HEK293 (cell line): ENCODE data around the gene COL9A1.

ENCODE experiments used
- CTCF ChIA-PET: fragments of 350-600 bp; formaldehyde crosslinking; extraction: SDS; loops from one replicate; lab custom pipeline; 2021; ENCODE audit warnings: antibody characterized with exemption; lab: Yijun Ruan, JAX
- POLR2A ChIA-PET: fragments of 300-600 bp; formaldehyde crosslinking; extraction: SDS; loops from one replicate; lab custom pipeline; 2020; ENCODE audit warnings: antibody characterized with exemption, inconsistent platforms; lab: Yijun Ruan, JAX
- H3K27ac ChIP-seq: fragments of 200-500 bp; sonication (Bioruptor generic); 2 replicates; pipeline ENCODE4 v1.5.1; 2014; ENCODE audit warnings: low read depth, low read length, control low read depth, inconsistent platforms; ENCODE audit errors: extremely low read depth
- H3K36me3 ChIP-seq, 2 experiments: fragments of 200-500 bp in 1 of 2; sonication (Bioruptor generic) in 1 of 2; 1 replicate in 1 of 2; 2 replicates in 1 of 2; pipeline ENCODE4 v1.5.1; 2014 to 2017; ENCODE audit warnings: inconsistent platforms in 2 of 2, low read length in 2 of 2; ENCODE audit not compliant: control insufficient read depth in 2 of 2, insufficient read depth in 1 of 2
- H3K4me1 ChIP-seq: fragments of 200-500 bp; sonication (Bioruptor generic); 2 replicates; pipeline ENCODE4 v1.5.1; 2014; ENCODE audit warnings: mild to moderate bottlenecking, low read length, inconsistent platforms; ENCODE audit not compliant: control insufficient read depth, insufficient read depth
- H3K4me3 ChIP-seq: 2 replicates; pipeline ENCODE4 v1.5.1; 2011; ENCODE audit warnings: low read depth, mild to moderate bottlenecking, control low read depth, low read length, moderate library complexity
- H3K9me3 ChIP-seq: fragments of 200-500 bp; sonication (Bioruptor generic); 2 replicates; pipeline ENCODE4 v1.5.1; 2014; ENCODE audit warnings: low read depth, low read length, inconsistent platforms; ENCODE audit not compliant: control insufficient read depth, insufficient read depth
- BCL11A ChIP-seq: fragments of 450-650 bp; formaldehyde crosslinking; IDR thresholded peaks from 2 replicates; pipeline ENCODE4 v1.5.1; 2016; ENCODE audit warnings: low read depth, missing biosample characterization, missing genetic modification characterization
- CTCF ChIP-seq: fragments of 450-650 bp; formaldehyde crosslinking; IDR thresholded peaks from 2 replicates; pipeline ENCODE4 v1.5.1; 2016; ENCODE audit warnings: missing biosample characterization, missing genetic modification characterization
- GFI1B ChIP-seq: fragments of 450-650 bp; formaldehyde crosslinking; IDR thresholded peaks from 2 replicates; pipeline ENCODE4 v1.5.1; 2016; ENCODE audit warnings: missing biosample characterization, missing genetic modification characterization
- GLI4 ChIP-seq: fragments of 450-650 bp; formaldehyde crosslinking; IDR thresholded peaks from 2 replicates; pipeline ENCODE4 v1.5.1; 2016; ENCODE audit warnings: missing biosample characterization, missing genetic modification characterization
- PRDM1 ChIP-seq: fragments of 450-650 bp; formaldehyde crosslinking; IDR thresholded peaks from 2 replicates; pipeline ENCODE4; 2016; ENCODE audit warnings: missing biosample characterization, missing genetic modification characterization
- SALL2 ChIP-seq: fragments of 450-650 bp; formaldehyde crosslinking; IDR thresholded peaks from 2 replicates; pipeline ENCODE4 v1.5.0; 2017; ENCODE audit warnings: missing biosample characterization, mild to moderate bottlenecking, missing genetic modification characterization, borderline replicate concordance
- ZBTB49 ChIP-seq: fragments of 450-650 bp; formaldehyde crosslinking; IDR thresholded peaks from 2 replicates; pipeline ENCODE4 v1.5.1; 2016; ENCODE audit warnings: missing biosample characterization, missing genetic modification characterization, low read depth
- ZBTB6 ChIP-seq: fragments of 450-650 bp; formaldehyde crosslinking; IDR thresholded peaks from 2 replicates; pipeline ENCODE4 v1.5.1; 2017; ENCODE audit warnings: missing biosample characterization, missing genetic modification characterization
- ZNF10 ChIP-seq: fragments of 450-650 bp; formaldehyde crosslinking; IDR thresholded peaks from 2 replicates; pipeline ENCODE4 v1.5.1; 2017; ENCODE audit warnings: missing biosample characterization, missing genetic modification characterization
- ZNF138 ChIP-seq: fragments of 450-650 bp; formaldehyde crosslinking; IDR thresholded peaks from 2 replicates; pipeline ENCODE4 v1.5.1; 2016; ENCODE audit warnings: missing biosample characterization, missing genetic modification characterization, borderline replicate concordance
- ZNF148 ChIP-seq: fragments of 450-650 bp; formaldehyde crosslinking; IDR thresholded peaks from 2 replicates; pipeline ENCODE4 v1.5.0; 2017; ENCODE audit warnings: missing biosample characterization, missing genetic modification characterization, borderline replicate concordance
- ZNF184 ChIP-seq: fragments of 450-650 bp; IDR thresholded peaks from 2 replicates; pipeline ENCODE4 v1.5.1; 2018; ENCODE audit warnings: missing biosample characterization, mild to moderate bottlenecking, missing genetic modification characterization
- ZNF221 ChIP-seq: fragments of 450-650 bp; formaldehyde crosslinking; IDR thresholded peaks from 2 replicates; pipeline ENCODE4 v1.5.1; 2017; ENCODE audit warnings: missing biosample characterization, missing genetic modification characterization, borderline replicate concordance
- ZNF302 ChIP-seq: fragments of 450-650 bp; formaldehyde crosslinking; IDR thresholded peaks from 2 replicates; pipeline ENCODE4 v1.5.1; 2016; ENCODE audit warnings: missing biosample characterization, missing genetic modification characterization, low read depth
- ZNF341 ChIP-seq: fragments of 450-650 bp; formaldehyde crosslinking; IDR thresholded peaks from 2 replicates; pipeline ENCODE4; 2016; ENCODE audit warnings: low read depth, missing biosample characterization, missing genetic modification characterization
- ZNF423 ChIP-seq: fragments of 450-650 bp; formaldehyde crosslinking; IDR thresholded peaks from 2 replicates; pipeline ENCODE4 v1.5.1; 2016; ENCODE audit warnings: missing biosample characterization, missing genetic modification characterization
- ZNF548 ChIP-seq: fragments of 450-650 bp; formaldehyde crosslinking; IDR thresholded peaks from 2 replicates; pipeline ENCODE4 v1.5.1; 2016; ENCODE audit warnings: missing biosample characterization, missing genetic modification characterization
- ZNF626 ChIP-seq: fragments of 450-650 bp; sonication (Bioruptor Pico); formaldehyde crosslinking; IDR thresholded peaks from 2 replicates; pipeline ENCODE4 v1.5.1; 2018; ENCODE audit warnings: missing biosample characterization, missing genetic modification characterization, inconsistent platforms
- ZNF654 ChIP-seq: fragments of 450-650 bp; formaldehyde crosslinking; IDR thresholded peaks from 2 replicates; pipeline ENCODE4 v1.5.1; 2016; ENCODE audit warnings: low read depth, missing biosample characterization, missing genetic modification characterization
- ZNF660 ChIP-seq: fragments of 450-650 bp; IDR thresholded peaks from 2 replicates; pipeline ENCODE4 v1.5.1; 2018; ENCODE audit warnings: missing biosample characterization, mild to moderate bottlenecking, missing genetic modification characterization
- ZNF677 ChIP-seq: fragments of 450-650 bp; IDR thresholded peaks from 2 replicates; pipeline ENCODE4 v1.5.0; 2018; ENCODE audit warnings: missing biosample characterization, mild to moderate bottlenecking, missing genetic modification characterization, moderate library complexity
- ZNF76 ChIP-seq: fragments of 450-650 bp; formaldehyde crosslinking; IDR thresholded peaks from 2 replicates; pipeline ENCODE4; 2016; ENCODE audit warnings: low read depth, missing biosample characterization, missing genetic modification characterization, borderline replicate concordance
- ZSCAN18 ChIP-seq: fragments of 450-650 bp; formaldehyde crosslinking; IDR thresholded peaks from 2 replicates; pipeline ENCODE4 v1.5.1; 2016; ENCODE audit warnings: missing biosample characterization, missing genetic modification characterization
- ZSCAN30 ChIP-seq: fragments of 450-650 bp; IDR thresholded peaks from 2 replicates; pipeline ENCODE4 v1.5.1; 2018; ENCODE audit warnings: missing biosample characterization, mild to moderate bottlenecking, missing genetic modification characterization, moderate library complexity

COL9A1 gene

GRCh38 chr6:70221715-70222438 lies 81.0 kb downstream of the COL9A1 start:
- no peak overlapping the region for H3K27ac ChIP-seq
- POLR2A ChIA-PET, result interaction anchor here (1.0 kb wide), 1 partner anchor 734 kb away, joined by 3 read pairs; no protein-coding TSS in a partner anchor
- TF ChIP-seq GLI4 (tag by site-specific recombination) (no peak), ZNF76 (tag by site-specific recombination) (no peak), ZBTB6 (no peak), BCL11A (tag by site-specific recombination) (no peak), ZNF423 (no peak), SALL2 (tag by site-specific recombination) (no peak), GFI1B (no peak), ZNF548 (no peak), ZNF626 (no peak), ZNF302 (tag by site-specific recombination) (no peak), PRDM1 (tag by site-specific recombination) (no peak), ZSCAN30 (tag by site-specific recombination) (no peak), ZNF677 (tag by site-specific recombination) (no peak)

GRCh38 chr6:70221025-70221714 lies 81.7 kb downstream of the COL9A1 start:
- H3K36me3 ChIP-seq, result no peaks in the 10 kb centered on the region
- H3K27ac ChIP-seq, result no peak overlapping the region
- H3K4me3 ChIP-seq, result no peak overlapping the region
- H3K4me1 ChIP-seq, result no peaks in the 10 kb centered on the region
- no peaks in the 10 kb centered on the region for H3K9me3 ChIP-seq
- ChIA-PET POLR2A (interaction anchor here (0.6 to 1.0 kb wide), 3 partner anchors 352 to 735 kb away, joined by 3 to 5 read pairs (median 3); no protein-coding TSS in a partner anchor), CTCF (interaction anchor here (0.5 to 5.7 kb wide), 68 partner anchors 9 to 1845 kb away, joined by 3 to 112 read pairs (median 5); partner anchors contain the start of gene SDHAF4)
- TF ChIP-seq ZNF148 (no peak), ZNF221 (no peak), ZNF660 (tag by site-specific recombination) (0 out of 2 replicates have a peak, but pooled peaks have one; percentile 33), ZNF76 (tag by site-specific recombination) (no peak), ZNF341 (tag by site-specific recombination) (no peak), ZNF654 (tag by site-specific recombination) (peak; percentile 90), ZBTB49 (tag by site-specific recombination) (no peak), ZNF10 (tag by site-specific recombination) (peak; percentile 72; the same call in 1 of the 2 replicates), ZNF184 (tag by site-specific recombination) (no peak), ZNF677 (tag by site-specific recombination) (no peak), ZSCAN18 (tag by site-specific recombination) (no peak), CTCF (tag by site-specific recombination) (0 out of 2 replicates have a peak, but pooled peaks have one; percentile 27), ZNF138 (tag by site-specific recombination) (no peak)

More at GRCh38 chr6:70221715-70222438, 81.0 kb downstream of the COL9A1 start:
- Histone ChIP-seq H3K36me3 (no peaks in the 10 kb centered on the region), H3K4me1 (no peaks in the 10 kb centered on the region), H3K9me3 (no peaks in the 10 kb centered on the region), H3K4me3 (no peak overlapping the region)
- CTCF ChIA-PET, result interaction anchor here (0.5 to 5.7 kb wide), 59 partner anchors 9 to 1844 kb away, joined by 3 to 112 read pairs (median 6); partner anchors contain the start of gene SDHAF4
